BJ (cell line): ENCODE data around the gene FLNB. TPM values are rescaled to one million over a fixed set of nuclear protein-coding genes. Genes with fewer than 3 reads are reported as not detected.

ENCODE experiments used
- CTCF ChIA-PET: fragments of 350-600 bp; formaldehyde crosslinking; extraction: SDS; loops from one replicate; lab custom pipeline; 2021; ENCODE audit warnings: antibody characterized with exemption, inconsistent platforms; lab: Yijun Ruan, JAX
- POLR2A ChIA-PET: fragments of 300-600 bp; sonication (Branson Sonifier 250); formaldehyde crosslinking; extraction: SDS; loops from one replicate; lab custom pipeline; 2021; ENCODE audit warnings: antibody characterized with exemption; lab: Charles Lee
- DNase-seq: peaks from one replicate; pipeline ENCODE4 v3.0.0-alpha.2; 2011; ENCODE audit warnings: low read depth
- H3K27me3 ChIP-seq: 2 replicates; pipeline ENCODE4 v1.6.0; 2011; ENCODE audit warnings: low read length; ENCODE audit not compliant: control insufficient read depth, insufficient read depth
- H3K36me3 ChIP-seq: 2 replicates; pipeline ENCODE4 v1.5.1; 2011; ENCODE audit warnings: low read length; ENCODE audit not compliant: control insufficient read depth, insufficient read depth
- H3K4me3 ChIP-seq: 2 replicates; pipeline ENCODE4 v1.5.1; 2011; ENCODE audit warnings: low read depth, mild to moderate bottlenecking, control low read depth, low read length
- polyA plus RNA-seq: library from polyadenylated mRNA; depleted of rRNA; stranded (reverse); fragments of >200 nt; gene quantifications from 2 replicates; pipeline ENCODE4 v1.2.3, GENCODE V29; 2011
- TF ChIP-seq, protein P1 (sequence below): IDR thresholded peaks from 2 replicates; pipeline ENCODE4 v1.5.1; 2011; ENCODE audit warnings: low read depth, mild to moderate bottlenecking, control low read depth, inconsistent platforms, low read length, moderate library complexity; ENCODE audit not compliant: insufficient read depth

FLNB gene
- polyA plus RNA-seq, 1 experiment: 111 TPM

DNA sequence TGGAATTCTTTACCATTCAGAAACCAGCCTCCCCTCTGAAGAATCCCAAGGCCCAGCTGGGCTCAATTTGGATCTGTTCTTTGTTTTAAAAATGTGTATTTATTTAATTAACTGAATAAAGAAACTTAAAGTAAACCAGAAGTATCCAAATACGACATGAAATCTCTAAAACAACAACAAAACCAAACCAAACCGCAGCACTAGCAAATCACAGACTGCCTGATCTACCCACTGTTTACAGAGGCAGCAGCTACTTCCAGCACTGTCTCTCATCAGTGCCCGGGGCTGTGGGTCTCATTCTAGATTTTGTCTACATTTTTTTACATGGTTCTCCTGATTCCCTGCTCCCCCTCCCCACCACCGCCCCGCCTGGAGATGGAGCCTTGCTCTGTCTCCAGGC lies 2.3 kb downstream of the FLNB start:
- ChIA-PET POLR2A (interaction anchor here (0.6 to 1.0 kb wide), 4 partner anchors 48 to 161 kb away, joined by 3 to 4 read pairs (median 4); no protein-coding TSS in a partner anchor), CTCF (interaction anchor here (0.6 to 1.2 kb wide), 5 partner anchors 48 to 176 kb away, joined by 3 read pairs; no protein-coding TSS in a partner anchor)
- Histone ChIP-seq H3K27me3 (no peaks in the 10 kb centered on the region), H3K36me3 (0 out of 2 replicates have a peak, but pooled peaks cover 1% of the 10 kb centered on the region), H3K4me3 (peak overlapping the region; percentile 90)
- TF ChIP-seq, protein P1, sequence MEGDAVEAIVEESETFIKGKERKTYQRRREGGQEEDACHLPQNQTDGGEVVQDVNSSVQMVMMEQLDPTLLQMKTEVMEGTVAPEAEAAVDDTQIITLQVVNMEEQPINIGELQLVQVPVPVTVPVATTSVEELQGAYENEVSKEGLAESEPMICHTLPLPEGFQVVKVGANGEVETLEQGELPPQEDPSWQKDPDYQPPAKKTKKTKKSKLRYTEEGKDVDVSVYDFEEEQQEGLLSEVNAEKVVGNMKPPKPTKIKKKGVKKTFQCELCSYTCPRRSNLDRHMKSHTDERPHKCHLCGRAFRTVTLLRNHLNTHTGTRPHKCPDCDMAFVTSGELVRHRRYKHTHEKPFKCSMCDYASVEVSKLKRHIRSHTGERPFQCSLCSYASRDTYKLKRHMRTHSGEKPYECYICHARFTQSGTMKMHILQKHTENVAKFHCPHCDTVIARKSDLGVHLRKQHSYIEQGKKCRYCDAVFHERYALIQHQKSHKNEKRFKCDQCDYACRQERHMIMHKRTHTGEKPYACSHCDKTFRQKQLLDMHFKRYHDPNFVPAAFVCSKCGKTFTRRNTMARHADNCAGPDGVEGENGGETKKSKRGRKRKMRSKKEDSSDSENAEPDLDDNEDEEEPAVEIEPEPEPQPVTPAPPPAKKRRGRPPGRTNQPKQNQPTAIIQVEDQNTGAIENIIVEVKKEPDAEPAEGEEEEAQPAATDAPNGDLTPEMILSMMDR: no peak
- DNase-seq: no peak

DNA sequence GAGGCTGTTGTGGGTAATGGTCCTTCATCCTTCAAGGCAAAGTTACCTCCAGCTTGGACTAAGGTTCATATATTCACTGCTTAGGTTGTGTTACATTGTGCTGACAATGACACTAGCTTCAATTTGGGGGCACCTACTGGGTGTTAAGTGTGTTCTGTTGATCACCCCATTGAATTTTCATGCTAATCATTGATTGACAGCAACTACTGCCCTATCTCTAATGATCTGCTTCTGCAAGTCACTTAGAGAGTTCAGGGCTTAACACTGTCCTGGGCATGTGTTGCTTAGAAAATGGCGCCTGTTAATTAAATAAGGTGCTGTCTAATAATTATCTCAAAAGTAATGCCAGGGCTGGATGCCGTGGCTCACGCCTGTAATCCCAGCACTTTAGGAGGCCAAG lies 3.4 kb downstream of the FLNB start:
- ChIA-PET POLR2A (interaction anchor here (0.8 kb wide), 1 partner anchor 48 kb away, joined by 4 read pairs; no protein-coding TSS in a partner anchor), CTCF (interaction anchor here (0.7 to 2.1 kb wide), 4 partner anchors 48 to 295 kb away, joined by 3 to 5 read pairs (median 4); partner anchors contain the start of gene HTD2)
- H3K36me3 ChIP-seq: 0 out of 2 replicates have a peak, but pooled peaks cover 3% of the 10 kb centered on the region
- TF ChIP-seq, protein P1: no peak
- H3K4me3 ChIP-seq: no peak overlapping the region
- H3K27me3 ChIP-seq: no peaks in the 10 kb centered on the region
- no peak for DNase-seq

DNA sequence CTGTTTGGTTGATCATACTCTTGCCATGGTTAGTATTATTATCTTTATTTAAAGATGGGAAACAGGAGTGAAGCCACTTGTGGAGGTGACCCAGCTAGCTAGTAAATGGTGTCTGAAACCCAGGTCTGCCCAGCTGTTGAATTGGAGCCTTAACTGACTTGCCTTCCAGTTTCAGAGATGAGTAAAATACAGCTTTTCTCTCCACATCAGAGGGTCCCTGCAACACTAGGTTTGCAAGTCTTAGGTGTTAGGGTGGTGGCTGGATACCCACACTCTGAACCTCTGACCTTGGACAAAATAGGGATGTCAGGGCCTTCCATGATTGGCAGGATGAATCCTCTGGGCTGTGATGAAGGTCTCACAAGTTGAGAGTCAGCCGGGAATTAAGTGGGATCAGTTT lies 4.1 kb downstream of the FLNB start:
- Histone ChIP-seq H3K27me3 (no peaks in the 10 kb centered on the region), H3K36me3 (0 out of 2 replicates have a peak, but pooled peaks cover 3% of the 10 kb centered on the region), H3K4me3 (no peak overlapping the region)
- ChIA-PET CTCF (interaction anchor here (0.6 to 2.1 kb wide), 2 partner anchors 113 to 154 kb away, joined by 3 to 5 read pairs; no protein-coding TSS in a partner anchor), POLR2A (no interaction called here)
- TF ChIP-seq, protein P1: no peak
- no peak for DNase-seq

DNA sequence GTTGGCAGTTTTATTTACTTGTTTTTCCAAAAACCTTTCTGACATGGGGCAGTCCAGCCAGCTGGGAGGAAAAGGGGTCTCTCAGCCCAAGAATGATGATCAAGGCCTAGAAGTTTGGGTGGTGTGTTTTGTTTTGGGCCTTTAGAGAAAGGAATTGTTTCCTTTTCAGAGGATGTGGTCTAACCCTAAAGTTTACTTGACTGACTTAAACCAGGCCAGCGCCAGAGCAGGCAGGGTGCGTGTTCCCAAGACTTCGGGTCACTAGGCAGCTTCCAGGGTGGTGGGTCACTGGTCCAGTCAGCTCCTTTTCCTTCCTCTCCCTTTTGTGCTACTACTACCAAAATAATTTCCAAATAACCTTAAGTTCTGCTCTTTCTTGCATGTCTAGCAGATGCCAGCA lies 4.9 kb downstream of the FLNB start:
- ChIA-PET POLR2A (no interaction called here), CTCF (interaction anchor here (0.6 to 2.1 kb wide), 5 partner anchors 35 to 154 kb away, joined by 3 to 5 read pairs (median 4); no protein-coding TSS in a partner anchor)
- Histone ChIP-seq H3K4me3 (no peak overlapping the region), H3K27me3 (no peaks in the 10 kb centered on the region), H3K36me3 (0 out of 2 replicates have a peak, but pooled peaks cover 3% of the 10 kb centered on the region)
- DNase-seq: no peak
- TF ChIP-seq, protein P1: no peak

DNA sequence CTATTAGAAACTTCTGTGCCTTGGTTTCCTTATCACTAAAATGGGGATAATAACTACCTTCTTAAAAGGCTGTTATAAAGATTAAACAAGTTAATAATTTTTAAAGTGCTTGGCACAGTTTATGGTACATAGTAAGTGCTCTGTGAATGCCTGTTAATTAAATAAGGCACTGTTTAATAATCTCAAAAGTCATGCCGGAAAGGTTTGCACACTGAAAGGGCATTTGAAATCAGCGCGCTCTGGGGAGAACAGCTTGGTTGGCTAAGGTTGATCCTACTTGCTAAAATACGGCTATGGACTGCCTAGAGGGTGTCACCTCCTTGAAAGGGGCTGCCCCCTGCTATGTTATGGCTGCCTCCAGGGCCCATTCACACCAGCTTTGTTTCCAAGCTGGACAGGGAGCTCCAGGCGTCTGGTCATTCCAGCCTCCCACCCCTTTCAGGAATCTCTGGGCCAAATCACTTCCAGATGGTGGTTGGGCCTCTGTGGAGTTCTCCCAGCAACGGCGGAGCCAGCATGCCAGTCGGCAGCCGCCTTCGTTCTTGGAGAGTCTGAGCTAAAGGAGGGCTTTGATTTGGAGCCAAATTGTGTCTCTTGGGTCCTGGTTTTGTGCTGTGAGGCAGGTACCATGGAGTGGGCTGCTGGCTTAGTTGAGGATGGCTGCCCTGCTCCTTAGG lies 5.9 kb downstream of the FLNB start:
- POLR2A ChIA-PET: no interaction called here

More for the DNA sequence above, 5.9 kb downstream of the FLNB start:
- CTCF ChIA-PET: interaction anchor here (0.6 to 1.3 kb wide), 9 partner anchors 28 to 164 kb away, joined by 3 to 9 read pairs (median 4); no protein-coding TSS in a partner anchor
- DNase-seq: peak; percentile 88
- Histone ChIP-seq H3K27me3 (no peaks in the 10 kb centered on the region), H3K4me3 (no peak overlapping the region), H3K36me3 (0 out of 2 replicates have a peak, but pooled peaks cover 3% of the 10 kb centered on the region)
- TF ChIP-seq, protein P1: no peak
